HEK293 (cell line): ENCODE results near the gene BRI3BP.

Experiments
- CTCF ChIA-PET: fragments of 350-600 bp; formaldehyde crosslinking; extraction: SDS; loops from one replicate; lab custom pipeline; 2021; ENCODE audit warnings: antibody characterized with exemption; lab: Yijun Ruan, JAX
- POLR2A ChIA-PET: fragments of 300-600 bp; formaldehyde crosslinking; extraction: SDS; loops from one replicate; lab custom pipeline; 2020; ENCODE audit warnings: antibody characterized with exemption, inconsistent platforms; lab: Yijun Ruan, JAX
- H3K27ac ChIP-seq: fragments of 200-500 bp; sonication (Bioruptor generic); 2 replicates; pipeline ENCODE4 v1.5.1; 2014; ENCODE audit warnings: low read depth, low read length, control low read depth, inconsistent platforms; ENCODE audit errors: extremely low read depth
- H3K36me3 ChIP-seq, 2 experiments: fragments of 200-500 bp in 1 of 2; sonication (Bioruptor generic) in 1 of 2; 1 replicate in 1 of 2; 2 replicates in 1 of 2; pipeline ENCODE4 v1.5.1; 2014 to 2017; ENCODE audit warnings: inconsistent platforms in 2 of 2, low read length in 2 of 2; ENCODE audit not compliant: control insufficient read depth in 2 of 2, insufficient read depth in 1 of 2
- H3K4me1 ChIP-seq: fragments of 200-500 bp; sonication (Bioruptor generic); 2 replicates; pipeline ENCODE4 v1.5.1; 2014; ENCODE audit warnings: mild to moderate bottlenecking, low read length, inconsistent platforms; ENCODE audit not compliant: control insufficient read depth, insufficient read depth
- H3K4me3 ChIP-seq: 2 replicates; pipeline ENCODE4 v1.5.1; 2011; ENCODE audit warnings: low read depth, mild to moderate bottlenecking, control low read depth, low read length, moderate library complexity
- H3K9me3 ChIP-seq: fragments of 200-500 bp; sonication (Bioruptor generic); 2 replicates; pipeline ENCODE4 v1.5.1; 2014; ENCODE audit warnings: low read depth, low read length, inconsistent platforms; ENCODE audit not compliant: control insufficient read depth, insufficient read depth
- BCL11B ChIP-seq: fragments of 450-650 bp; formaldehyde crosslinking; IDR thresholded peaks from 2 replicates; pipeline ENCODE4 v1.5.1; 2016; ENCODE audit warnings: low read depth, missing biosample characterization, missing genetic modification characterization
- KLF1 ChIP-seq: fragments of 450-650 bp; formaldehyde crosslinking; IDR thresholded peaks from 2 replicates; pipeline ENCODE4 v1.5.1; 2016; ENCODE audit warnings: missing biosample characterization, missing genetic modification characterization
- YY2 ChIP-seq: fragments of 450-650 bp; formaldehyde crosslinking; IDR thresholded peaks from 2 replicates; pipeline ENCODE4 v1.5.1; 2016; ENCODE audit warnings: missing biosample characterization, missing genetic modification characterization
- ZBTB21 ChIP-seq: fragments of 450-650 bp; formaldehyde crosslinking; IDR thresholded peaks from 2 replicates; pipeline ENCODE4 v1.5.1; 2017; ENCODE audit warnings: missing biosample characterization, missing genetic modification characterization
- ZFP41 ChIP-seq: fragments of 450-650 bp; formaldehyde crosslinking; IDR thresholded peaks from 2 replicates; pipeline ENCODE4 v1.5.1; 2016; ENCODE audit warnings: missing biosample characterization, missing genetic modification characterization, borderline replicate concordance
- ZIC2 ChIP-seq: fragments of 450-650 bp; formaldehyde crosslinking; IDR thresholded peaks from 2 replicates; pipeline ENCODE4 v1.5.1; 2016; ENCODE audit warnings: missing biosample characterization, missing genetic modification characterization
- ZNF140 ChIP-seq: fragments of 450-650 bp; formaldehyde crosslinking; IDR thresholded peaks from 2 replicates; pipeline ENCODE4 v1.5.1; 2016; ENCODE audit warnings: missing biosample characterization, missing genetic modification characterization
- ZNF16 ChIP-seq: fragments of 450-650 bp; formaldehyde crosslinking; IDR thresholded peaks from 2 replicates; pipeline ENCODE4 v1.5.1; 2016; ENCODE audit warnings: low read depth, missing biosample characterization, missing genetic modification characterization
- ZNF274 ChIP-seq, 2 experiments: fragments of 200-500 bp in 1 of 2; fragments of 450-650 bp in 1 of 2; sonication (Bioruptor generic) in 1 of 2; formaldehyde crosslinking in 1 of 2; IDR thresholded peaks; 2 replicates each; pipeline versions ENCODE4 v1.5.1 to v1.6.1; 2014 to 2016; ENCODE audit warnings: borderline replicate concordance in 1 of 2, inconsistent platforms in 1 of 2, low read length in 1 of 2, missing biosample characterization in 1 of 2, missing genetic modification characterization in 1 of 2
- ZNF48 ChIP-seq: fragments of 450-650 bp; formaldehyde crosslinking; IDR thresholded peaks from 2 replicates; pipeline ENCODE4 v1.5.1; 2016; ENCODE audit warnings: missing biosample characterization, missing genetic modification characterization
- ZNF600 ChIP-seq: fragments of 450-650 bp; formaldehyde crosslinking; IDR thresholded peaks from 2 replicates; pipeline ENCODE4 v1.5.1; 2016; ENCODE audit warnings: missing biosample characterization, missing genetic modification characterization
- ZNF677 ChIP-seq: fragments of 450-650 bp; IDR thresholded peaks from 2 replicates; pipeline ENCODE4 v1.5.0; 2018; ENCODE audit warnings: missing biosample characterization, mild to moderate bottlenecking, missing genetic modification characterization, moderate library complexity
- ZNF791 ChIP-seq: fragments of 450-650 bp; formaldehyde crosslinking; IDR thresholded peaks from 2 replicates; pipeline ENCODE4 v1.5.1; 2016; ENCODE audit warnings: missing biosample characterization, missing genetic modification characterization
- TF ChIP-seq, protein P1 (sequence below): fragments of 450-650 bp; formaldehyde crosslinking; conservative IDR thresholded peaks from 2 replicates; pipeline ENCODE4 v1.5.1; 2016; ENCODE audit warnings: low read depth, missing biosample characterization, missing genetic modification characterization
- TF ChIP-seq, protein P2 (sequence below): fragments of 450-650 bp; formaldehyde crosslinking; IDR thresholded peaks from 2 replicates; pipeline ENCODE4 v1.5.1; 2017; ENCODE audit warnings: missing biosample characterization, missing genetic modification characterization
- TF ChIP-seq, protein P3 (sequence below): fragments of 450-650 bp; formaldehyde crosslinking; IDR thresholded peaks from 2 replicates; pipeline ENCODE4 v1.5.1; 2016; ENCODE audit warnings: missing biosample characterization, missing genetic modification characterization
- TF ChIP-seq, protein P4 (sequence below): fragments of 450-650 bp; formaldehyde crosslinking; IDR thresholded peaks from 2 replicates; pipeline ENCODE4 v1.5.1; 2016; ENCODE audit warnings: missing biosample characterization, missing genetic modification characterization
- TF ChIP-seq, protein P5 (sequence below): fragments of 450-650 bp; formaldehyde crosslinking; IDR thresholded peaks from 2 replicates; pipeline ENCODE4 v1.5.1; 2016; ENCODE audit warnings: missing biosample characterization, missing genetic modification characterization

Gene BRI3BP

DNA sequence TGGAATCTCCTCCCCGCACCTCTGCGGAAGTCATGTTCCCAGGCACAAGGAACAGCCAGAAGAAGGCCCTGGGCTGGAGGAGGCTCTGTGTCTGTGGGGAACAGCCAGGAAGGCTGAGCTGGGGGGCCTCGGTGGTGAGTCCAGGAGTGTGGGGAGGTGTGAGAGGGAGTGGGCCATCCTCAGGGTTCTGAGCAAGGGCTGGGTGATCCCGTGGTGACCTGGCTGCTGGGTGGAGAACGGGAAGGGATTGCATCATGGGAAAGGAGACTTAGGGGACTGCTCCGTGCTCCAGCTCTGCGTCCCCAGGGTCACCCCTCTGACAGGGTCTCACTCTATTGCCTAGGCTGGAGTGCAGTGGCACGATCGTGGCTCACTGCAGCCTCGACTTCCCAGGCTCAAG, 85.6 kb downstream of the BRI3BP start:
- TF ChIP-seq, protein P1, sequence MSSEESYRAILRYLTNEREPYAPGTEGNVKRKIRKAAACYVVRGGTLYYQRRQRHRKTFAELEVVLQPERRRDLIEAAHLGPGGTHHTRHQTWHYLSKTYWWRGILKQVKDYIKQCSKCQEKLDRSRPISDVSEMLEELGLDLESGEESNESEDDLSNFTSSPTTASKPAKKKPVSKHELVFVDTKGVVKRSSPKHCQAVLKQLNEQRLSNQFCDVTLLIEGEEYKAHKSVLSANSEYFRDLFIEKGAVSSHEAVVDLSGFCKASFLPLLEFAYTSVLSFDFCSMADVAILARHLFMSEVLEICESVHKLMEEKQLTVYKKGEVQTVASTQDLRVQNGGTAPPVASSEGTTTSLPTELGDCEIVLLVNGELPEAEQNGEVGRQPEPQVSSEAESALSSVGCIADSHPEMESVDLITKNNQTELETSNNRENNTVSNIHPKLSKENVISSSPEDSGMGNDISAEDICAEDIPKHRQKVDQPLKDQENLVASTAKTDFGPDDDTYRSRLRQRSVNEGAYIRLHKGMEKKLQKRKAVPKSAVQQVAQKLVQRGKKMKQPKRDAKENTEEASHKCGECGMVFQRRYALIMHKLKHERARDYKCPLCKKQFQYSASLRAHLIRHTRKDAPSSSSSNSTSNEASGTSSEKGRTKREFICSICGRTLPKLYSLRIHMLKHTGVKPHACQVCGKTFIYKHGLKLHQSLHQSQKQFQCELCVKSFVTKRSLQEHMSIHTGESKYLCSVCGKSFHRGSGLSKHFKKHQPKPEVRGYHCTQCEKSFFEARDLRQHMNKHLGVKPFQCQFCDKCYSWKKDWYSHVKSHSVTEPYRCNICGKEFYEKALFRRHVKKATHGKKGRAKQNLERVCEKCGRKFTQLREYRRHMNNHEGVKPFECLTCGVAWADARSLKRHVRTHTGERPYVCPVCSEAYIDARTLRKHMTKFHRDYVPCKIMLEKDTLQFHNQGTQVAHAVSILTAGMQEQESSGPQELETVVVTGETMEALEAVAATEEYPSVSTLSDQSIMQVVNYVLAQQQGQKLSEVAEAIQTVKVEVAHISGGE (tag by site-specific recombination), result no peak
- TF ChIP-seq, protein P2, sequence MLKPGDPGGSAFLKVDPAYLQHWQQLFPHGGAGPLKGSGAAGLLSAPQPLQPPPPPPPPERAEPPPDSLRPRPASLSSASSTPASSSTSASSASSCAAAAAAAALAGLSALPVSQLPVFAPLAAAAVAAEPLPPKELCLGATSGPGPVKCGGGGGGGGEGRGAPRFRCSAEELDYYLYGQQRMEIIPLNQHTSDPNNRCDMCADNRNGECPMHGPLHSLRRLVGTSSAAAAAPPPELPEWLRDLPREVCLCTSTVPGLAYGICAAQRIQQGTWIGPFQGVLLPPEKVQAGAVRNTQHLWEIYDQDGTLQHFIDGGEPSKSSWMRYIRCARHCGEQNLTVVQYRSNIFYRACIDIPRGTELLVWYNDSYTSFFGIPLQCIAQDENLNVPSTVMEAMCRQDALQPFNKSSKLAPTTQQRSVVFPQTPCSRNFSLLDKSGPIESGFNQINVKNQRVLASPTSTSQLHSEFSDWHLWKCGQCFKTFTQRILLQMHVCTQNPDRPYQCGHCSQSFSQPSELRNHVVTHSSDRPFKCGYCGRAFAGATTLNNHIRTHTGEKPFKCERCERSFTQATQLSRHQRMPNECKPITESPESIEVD (tag by site-specific recombination), result no peak
- no peak for TF ChIP-seq BCL11B (tag by site-specific recombination)
- no peak for TF ChIP-seq ZNF140 (tag by site-specific recombination)
- TF ChIP-seq, protein P3, sequence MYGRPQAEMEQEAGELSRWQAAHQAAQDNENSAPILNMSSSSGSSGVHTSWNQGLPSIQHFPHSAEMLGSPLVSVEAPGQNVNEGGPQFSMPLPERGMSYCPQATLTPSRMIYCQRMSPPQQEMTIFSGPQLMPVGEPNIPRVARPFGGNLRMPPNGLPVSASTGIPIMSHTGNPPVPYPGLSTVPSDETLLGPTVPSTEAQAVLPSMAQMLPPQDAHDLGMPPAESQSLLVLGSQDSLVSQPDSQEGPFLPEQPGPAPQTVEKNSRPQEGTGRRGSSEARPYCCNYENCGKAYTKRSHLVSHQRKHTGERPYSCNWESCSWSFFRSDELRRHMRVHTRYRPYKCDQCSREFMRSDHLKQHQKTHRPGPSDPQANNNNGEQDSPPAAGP (tag by site-specific recombination), result no peak
- TF ChIP-seq, protein P4, sequence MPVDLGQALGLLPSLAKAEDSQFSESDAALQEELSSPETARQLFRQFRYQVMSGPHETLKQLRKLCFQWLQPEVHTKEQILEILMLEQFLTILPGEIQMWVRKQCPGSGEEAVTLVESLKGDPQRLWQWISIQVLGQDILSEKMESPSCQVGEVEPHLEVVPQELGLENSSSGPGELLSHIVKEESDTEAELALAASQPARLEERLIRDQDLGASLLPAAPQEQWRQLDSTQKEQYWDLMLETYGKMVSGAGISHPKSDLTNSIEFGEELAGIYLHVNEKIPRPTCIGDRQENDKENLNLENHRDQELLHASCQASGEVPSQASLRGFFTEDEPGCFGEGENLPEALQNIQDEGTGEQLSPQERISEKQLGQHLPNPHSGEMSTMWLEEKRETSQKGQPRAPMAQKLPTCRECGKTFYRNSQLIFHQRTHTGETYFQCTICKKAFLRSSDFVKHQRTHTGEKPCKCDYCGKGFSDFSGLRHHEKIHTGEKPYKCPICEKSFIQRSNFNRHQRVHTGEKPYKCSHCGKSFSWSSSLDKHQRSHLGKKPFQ, result no peak
- no peak for TF ChIP-seq ZFP41 (tag by site-specific recombination)
- TF ChIP-seq ZNF274 (IDR thresholded peaks at IDR 0.05; ENCODE audit: low read length), result no peak
- no peak for TF ChIP-seq ZNF274 (tag by site-specific recombination; IDR thresholded peaks at IDR 0.05; ENCODE audit: borderline replicate concordance)
- TF ChIP-seq ZNF48 (tag by site-specific recombination), result no peak
- no peak for TF ChIP-seq YY2 (tag by site-specific recombination)
- TF ChIP-seq ZNF791 (tag by site-specific recombination), result no peak
- no peak for TF ChIP-seq ZNF16 (tag by site-specific recombination)
- TF ChIP-seq ZNF677 (tag by site-specific recombination), result no peak
- H3K36me3 ChIP-seq, result peaks cover 7 to 34% of the 10 kb centered on the region in 2 experiments; a peak in 2 of 3 replicates
- POLR2A ChIA-PET, result no interaction called here
- no peaks in the 10 kb centered on the region for H3K4me1 ChIP-seq
- H3K27ac ChIP-seq, result no peak overlapping the region
- no peaks in the 10 kb centered on the region for H3K9me3 ChIP-seq
- CTCF ChIA-PET, result interaction anchor here (0.6 kb wide), 1 partner anchor 35 kb away, joined by 3 read pairs; no protein-coding TSS in a partner anchor
- no peak overlapping the region for H3K4me3 ChIP-seq

DNA sequence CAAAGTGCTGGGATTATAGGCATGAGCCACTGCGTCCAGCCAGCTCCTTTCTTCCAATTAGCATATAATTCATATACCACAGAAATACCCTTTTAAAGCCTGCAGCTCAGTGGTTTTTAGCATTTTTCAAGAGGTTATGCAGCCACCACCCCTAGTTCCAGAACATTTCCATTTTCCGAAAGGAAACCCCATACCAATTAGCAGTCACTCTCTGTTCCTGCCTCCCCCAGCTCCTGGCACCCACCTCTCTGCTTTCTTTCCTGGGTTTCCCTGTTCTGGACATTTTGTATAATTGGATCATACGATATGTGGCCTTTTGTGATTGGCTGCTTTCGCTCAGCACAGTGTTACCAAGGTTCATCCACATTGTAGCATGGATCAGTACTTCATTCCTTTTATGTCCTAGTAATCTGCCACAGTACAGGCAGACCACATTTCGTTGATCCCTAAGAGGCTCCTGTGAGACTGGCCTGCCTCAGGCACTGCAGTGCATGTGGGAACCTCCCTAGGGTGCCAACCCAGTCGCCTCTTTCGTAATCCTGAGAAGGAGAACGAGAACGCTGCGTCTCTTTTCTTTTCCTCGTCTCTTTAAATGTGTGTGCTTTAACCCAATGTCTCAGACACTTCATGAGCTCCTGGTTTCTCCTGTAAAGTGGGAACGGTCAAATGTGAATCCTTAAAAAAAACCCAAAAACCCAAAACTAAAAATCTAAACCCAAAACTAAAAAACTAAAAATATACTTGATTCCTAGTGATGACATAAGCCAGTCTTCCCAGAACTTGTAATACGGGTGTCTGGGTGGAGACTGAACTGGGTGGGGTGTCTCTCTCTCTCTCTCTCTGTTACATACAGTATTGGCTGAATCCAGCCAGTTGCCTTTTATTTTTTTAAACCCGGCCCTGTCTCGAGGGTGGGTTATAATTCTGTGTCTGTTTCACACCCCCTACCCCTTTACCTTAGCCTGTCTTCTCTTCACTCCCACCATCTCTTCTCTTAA, 86.5 kb downstream of the BRI3BP start:
- H3K4me1 ChIP-seq, result no peaks in the 10 kb centered on the region
- no peaks in the 10 kb centered on the region for H3K9me3 ChIP-seq
- POLR2A ChIA-PET, result no interaction called here
- H3K4me3 ChIP-seq, result no peak overlapping the region
- H3K36me3 ChIP-seq, result peaks cover 15 to 36% of the 10 kb centered on the region in 2 experiments; a peak in 2 of 3 replicates
- CTCF ChIA-PET, result no interaction called here
- no peak overlapping the region for H3K27ac ChIP-seq
- TF ChIP-seq ZBTB21 (tag by site-specific recombination) (no peak), ZIC2 (tag by site-specific recombination) (0 out of 2 replicates have a peak, but pooled peaks have one; percentile 20), ZNF600 (tag by site-specific recombination) (peak; percentile 71), KLF1 (tag by site-specific recombination) (peak; percentile 54; the same call in 1 of the 2 replicates)
- TF ChIP-seq, protein P5, sequence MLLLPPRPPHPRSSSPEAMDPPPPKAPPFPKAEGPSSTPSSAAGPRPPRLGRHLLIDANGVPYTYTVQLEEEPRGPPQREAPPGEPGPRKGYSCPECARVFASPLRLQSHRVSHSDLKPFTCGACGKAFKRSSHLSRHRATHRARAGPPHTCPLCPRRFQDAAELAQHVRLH (tag by site-specific recombination), result no peak
- TF ChIP-seq, all 188 proteins: peak for 3
